T follicular helper cell (primary cell): ENCODE results near the gene ERC2.

ENCODE experiments used
- DNase-seq: peaks from one replicate; pipeline ENCODE4 v3.0.0-alpha.2; 2020; ENCODE audit warnings: low read depth

The ERC2 gene

DNA sequence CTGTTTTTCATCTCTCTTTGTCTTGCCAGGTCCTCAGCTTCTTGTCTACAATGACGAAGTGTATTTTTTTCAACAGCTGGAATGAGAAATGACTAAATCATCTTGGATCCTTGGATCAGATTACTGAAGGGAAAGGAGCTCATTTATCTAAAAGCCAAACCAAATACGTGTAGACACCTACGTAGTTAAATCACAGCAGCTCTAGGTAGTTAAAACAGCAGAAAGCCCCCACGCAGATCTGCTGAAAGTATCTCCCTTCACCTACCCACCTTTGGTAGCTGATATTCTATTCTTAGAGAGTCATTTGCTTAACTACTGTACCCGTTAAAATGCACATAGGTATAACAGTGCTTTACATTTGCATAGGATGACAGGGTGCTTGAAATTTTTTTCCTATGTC is 875.7 kb downstream of the ERC2 start:
- no peak for DNase-seq

DNA sequence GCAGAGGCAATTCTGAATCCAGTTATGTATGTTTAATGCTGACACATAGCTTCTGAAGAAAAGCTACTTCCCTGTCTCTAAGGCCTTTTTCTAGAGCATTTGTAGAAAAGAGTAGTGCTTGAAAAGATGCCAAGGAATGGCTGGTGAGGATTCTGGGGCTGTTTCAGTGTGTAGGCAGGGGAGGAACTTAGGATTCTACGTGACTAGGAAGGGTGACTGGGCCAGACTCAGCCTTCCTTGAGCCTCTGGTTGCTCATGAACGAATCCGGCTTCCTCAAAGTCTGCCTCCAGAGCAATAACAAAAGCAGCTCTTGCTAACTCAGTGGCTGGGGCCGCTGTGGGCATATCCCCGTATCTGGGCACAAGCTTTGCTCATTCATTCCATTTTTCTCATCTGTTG is 876.4 kb downstream of the ERC2 start:
- DNase-seq: no peak

DNA sequence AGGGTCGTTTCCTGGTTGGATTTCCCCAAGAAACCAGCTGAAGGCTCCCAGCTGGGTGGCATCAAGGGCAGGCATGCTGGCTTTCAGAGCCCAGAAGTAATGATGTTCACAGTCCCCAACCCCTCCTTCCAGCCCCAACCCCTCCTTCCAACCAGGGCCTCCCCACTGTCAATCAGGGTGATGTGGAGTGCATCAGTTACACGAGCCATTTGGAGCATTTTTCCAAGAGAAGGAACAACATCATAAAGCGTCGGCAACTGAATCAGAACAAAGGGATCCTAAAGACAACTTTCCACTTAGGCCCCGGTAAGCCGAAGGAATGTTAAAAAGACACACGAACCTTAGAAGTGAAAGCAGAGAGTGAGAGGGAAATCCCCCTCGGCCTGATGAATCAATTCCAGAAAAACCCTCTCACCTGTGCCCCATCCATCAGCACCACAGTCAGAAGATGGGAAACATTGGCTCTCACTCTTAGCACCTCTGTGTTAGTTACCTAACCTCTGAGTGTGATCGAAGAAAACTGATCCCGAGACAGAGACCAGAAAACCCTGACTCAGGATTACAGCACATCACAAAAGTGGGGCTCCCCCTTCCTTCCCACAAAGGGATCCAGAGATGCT is 880.0 kb downstream of the ERC2 start:
- DNase-seq: no peak

DNA sequence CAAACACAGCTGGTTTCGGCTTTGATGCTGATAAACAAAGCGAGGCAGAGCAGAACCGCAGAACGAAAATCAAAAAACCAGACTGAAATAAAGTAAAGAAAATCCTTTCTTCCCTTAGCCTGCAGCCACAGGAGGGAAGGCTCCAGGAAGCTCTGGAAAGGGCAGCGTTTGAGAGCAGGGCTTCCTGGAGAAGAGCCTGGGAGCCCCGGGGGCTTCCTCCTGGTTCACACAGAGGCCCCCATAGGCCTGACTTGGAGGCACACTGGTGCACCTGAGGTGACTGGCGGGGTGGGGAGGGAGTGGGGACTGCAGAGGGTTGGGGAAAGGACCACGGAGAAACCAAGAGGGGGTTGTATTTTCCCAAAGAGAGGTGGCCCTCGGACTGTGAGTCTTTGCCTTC is 882.4 kb downstream of the ERC2 start:
- DNase-seq: no peak

DNA sequence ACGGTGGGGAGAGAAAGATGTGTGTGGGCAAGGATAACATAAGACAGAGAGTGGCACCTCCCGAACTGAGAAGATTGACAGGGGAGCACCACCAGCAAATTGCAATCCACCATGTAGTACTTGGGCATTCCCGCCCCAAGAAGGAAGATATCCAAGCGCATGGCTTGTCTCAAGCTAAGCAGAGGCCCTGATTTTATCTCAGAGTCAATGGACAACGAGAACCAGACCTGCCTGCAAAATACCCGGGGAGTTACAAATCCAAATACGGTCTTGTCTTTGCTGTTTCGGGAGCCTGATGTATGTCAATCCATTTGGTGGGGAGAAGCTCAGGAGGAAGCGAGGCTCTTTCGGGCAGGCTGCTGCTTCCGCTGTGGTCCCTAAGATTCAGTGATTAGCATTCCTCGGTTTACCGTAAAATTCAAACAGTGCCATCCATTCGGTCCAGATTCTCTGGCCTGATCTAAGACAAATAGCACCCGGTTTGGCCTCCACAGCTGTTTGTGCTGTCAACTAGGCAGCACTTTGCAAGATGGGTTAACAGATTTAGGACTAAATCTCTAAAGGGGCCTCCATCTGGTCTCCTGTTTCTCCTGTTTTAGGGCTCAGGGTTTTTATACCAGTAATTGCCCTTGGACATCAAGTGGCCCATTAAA is 883.4 kb downstream of the ERC2 start:
- DNase-seq: no peak

DNA sequence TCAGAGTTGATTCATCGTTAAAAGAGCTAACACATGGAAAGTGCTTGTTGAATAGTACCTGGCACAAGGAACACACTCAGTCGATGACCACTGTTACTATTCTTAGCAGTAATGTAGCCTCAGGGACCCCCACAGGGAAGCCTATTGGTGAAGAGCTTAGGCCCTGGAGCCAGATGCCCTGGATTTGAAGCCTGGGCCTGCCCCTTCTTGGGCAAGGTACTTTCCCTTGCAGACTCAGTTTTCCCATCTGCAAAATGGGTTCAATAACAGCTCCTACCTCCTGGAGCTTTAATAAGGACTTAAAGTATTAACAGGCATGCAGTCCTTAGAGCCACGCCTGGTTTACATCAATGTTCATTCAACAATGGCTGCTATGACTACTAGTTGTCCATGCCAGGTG is 884.2 kb downstream of the ERC2 start:
- no peak for DNase-seq

DNA sequence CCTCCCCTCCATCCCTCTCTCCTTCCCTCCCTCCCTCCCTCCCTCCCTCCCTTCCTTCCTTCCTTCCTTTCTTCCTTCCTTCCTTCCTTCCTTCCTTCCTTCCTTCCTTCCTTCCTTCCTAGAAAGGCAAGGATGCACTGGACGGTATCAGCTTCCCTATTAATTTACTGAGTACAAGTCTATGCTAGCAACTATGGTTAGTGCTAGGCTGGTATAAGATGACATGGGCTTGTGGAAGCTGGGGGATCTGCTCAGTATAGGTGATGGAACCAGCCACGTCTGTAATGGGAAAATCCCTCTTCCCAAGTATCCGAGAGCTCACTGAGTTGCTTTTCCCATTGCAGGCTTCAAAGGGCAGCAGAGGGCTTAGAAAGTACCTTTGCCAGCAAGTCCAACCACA is 884.8 kb downstream of the ERC2 start:
- no peak for DNase-seq

DNA sequence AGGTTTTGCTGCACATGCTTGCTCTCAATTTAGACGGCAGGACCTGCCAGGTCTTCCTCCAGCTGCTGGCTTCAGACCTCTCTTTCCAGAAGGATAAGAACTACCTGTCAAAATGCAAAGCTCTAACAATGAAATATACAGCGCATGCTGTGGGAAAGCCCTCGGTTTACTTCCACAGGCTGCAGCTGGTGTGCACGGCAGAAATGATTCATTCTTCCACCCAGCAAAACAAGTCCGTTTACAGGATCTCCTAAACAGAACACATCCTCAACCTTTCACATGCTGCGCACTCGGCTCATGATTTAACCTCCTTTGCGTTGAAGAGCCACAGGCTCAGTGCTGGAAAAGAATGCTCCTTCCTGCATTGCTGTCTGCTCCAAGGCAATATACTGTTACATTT is 888.8 kb downstream of the ERC2 start:
- no peak for DNase-seq

DNA sequence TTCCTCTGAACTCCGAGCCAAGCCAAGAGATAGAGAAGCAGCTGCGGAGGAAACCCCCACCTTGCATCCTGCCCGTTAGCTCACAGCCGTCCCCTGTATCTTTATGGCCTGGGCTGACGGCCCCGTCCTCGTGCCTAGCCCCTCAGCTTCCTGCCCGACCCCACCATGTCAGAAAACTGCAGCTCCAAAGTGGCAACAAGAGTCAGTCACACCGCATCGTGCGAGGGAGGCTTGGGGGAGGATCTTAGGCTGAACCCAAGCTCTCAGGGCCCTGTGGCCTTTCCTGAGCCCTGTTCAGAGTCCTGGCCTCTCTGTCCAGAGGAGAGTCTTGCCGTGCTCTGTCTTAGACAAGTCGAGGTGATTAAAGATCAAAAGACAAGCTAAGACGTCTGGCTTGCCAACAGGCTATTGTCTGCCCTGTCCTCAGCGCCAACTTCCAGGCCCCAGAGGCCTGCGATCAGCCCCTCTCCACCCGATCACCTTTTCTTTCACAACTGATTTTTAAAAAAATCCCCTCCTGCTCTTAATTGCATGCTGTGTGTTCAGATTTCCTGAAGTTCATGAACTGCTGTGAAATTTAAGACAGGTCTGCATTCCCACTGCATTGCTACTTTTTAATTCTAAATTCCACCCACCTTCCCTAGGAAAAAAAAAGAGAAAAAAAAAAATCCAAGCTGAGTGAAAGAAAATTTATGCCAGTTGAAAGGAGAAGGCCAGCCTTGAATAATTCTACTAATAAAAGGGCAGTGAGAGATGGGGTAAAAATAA is 891.5 kb downstream of the ERC2 start:
- no peak for DNase-seq

DNA sequence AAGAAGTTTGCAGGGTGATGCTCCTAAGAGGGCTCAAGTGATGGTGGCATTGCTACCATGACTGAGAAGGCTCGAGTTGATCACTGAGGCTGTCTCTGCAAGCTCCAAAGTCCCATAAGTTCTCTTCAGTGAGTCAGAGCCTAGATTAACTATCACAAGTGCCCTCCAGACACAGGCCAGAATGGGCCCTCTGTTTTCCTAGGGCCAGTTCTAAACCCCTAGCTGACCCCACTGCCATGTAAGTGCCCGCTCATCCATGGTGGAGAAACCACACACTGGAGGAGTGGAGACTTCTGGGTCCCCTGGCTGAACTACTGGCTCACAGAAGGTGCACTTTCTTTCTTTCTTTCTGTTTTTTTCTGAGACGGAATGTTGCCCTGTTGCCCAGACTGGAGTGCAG is 893.6 kb downstream of the ERC2 start:
- DNase-seq: no peak

DNA sequence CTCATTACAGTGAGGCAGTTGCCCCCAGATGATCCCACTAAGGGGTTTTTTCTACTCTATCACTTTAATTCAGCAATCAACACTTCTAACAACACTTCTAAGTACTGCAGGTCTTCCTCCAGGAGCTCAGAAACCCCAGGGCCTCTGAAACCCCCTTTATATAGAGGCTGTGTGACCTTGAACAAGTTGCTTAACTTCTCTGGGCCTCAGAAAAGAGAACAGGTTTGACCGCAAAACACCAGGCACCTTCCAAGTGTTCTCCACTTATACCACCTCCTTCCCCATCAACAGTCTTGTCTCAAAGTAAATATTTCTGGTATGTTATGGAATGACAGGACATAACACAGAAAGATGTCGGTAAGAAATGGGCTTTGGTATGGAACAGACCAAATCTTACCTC is 895.5 kb downstream of the ERC2 start:
- DNase-seq: no peak

DNA sequence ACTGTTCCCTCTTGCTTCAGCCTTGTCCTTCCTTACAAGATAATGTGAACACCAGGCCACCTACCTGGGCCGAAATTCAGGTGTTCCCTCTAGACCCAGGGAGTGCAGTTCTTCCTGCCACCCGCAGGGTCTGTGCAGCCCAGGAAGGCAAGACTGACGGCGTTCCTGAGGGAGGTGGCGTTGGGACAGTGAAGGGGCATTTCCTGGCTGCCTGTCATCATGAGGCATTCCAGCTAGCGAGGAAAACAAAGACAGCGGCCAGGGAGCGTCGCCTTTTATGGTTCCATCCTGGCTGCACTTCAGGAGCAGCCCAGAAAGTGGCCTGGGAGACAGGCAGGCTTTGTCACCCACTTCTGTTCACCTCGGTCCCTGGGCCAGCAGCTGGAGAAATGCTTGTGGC is 896.4 kb downstream of the ERC2 start:
- no peak for DNase-seq

DNA sequence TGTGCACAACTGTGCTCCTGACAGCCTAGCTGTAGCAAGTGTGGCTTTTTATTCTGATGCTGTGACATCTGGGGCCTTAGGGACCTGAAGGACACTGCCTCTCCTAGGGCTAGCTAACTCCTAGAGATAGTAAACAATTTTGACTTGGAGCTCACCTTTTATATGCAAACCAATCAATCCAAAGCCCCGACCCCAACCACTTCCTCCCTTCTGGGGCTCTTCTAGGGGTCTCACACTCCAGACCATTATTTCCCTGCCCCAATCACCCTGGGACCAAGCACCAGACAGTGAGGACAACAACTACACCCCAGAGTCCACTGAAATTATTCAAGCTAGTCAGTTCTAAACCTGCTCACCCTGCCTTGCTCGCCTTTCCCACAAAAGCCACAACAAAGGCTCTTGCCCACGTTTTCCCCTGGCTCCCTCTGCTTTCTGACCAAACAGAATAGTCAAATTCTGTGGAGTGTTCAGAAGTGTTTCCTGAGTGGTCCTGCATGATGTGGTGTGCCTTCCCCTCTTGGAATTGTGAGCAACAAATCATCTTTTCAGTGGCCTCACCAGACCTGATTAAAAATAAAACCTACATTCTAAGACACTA is 897.0 kb downstream of the ERC2 start:
- DNase-seq: no peak

DNA sequence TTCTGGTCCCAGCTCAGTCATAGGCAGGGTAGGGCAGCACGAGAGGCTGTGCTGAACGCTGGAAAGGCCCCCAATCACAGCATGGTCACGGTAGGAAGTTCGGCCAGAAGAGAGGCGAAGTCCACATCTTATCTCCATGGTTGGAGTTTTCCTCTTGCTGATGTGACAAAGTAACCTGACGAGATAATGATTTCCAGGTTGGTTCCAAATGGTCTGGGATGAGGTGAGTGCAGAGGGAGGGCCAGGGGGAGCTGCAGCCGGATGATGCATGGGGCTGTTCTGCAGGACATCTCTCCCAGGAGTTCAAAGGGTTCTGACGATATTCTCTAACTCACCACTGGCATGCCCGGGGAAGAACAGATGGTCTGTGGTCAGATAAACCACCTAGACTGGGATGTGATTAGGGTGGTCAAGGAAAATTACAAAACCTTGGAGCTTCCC is 898.0 kb downstream of the ERC2 start:
- no peak for DNase-seq

DNA sequence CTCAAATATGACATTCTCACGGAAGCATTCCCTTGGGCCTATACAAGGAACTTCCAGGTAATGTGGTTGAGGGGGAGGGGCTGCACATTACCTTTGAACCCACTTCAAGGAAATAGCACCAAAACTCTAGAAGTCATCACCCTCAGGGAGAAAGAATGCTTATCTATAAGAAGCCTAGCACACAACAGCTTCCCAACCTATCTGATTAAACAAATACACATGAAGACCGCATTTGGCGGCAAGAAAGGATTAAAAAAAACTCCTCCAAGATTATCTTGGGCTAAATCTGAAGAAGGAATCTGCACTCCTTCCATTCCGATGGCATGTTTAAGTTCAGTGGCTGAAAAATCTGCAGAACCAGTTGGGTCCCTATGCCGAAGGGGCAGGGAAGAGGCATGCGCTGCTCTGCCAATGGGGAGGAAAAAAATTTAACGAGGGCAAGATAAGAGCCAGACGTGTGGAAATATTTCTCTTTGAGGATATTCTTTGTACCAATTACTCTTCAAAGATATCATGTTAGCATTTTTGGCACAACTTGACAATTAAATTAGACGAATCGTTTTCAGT is 899.2 kb downstream of the ERC2 start:
- DNase-seq: no peak

DNA sequence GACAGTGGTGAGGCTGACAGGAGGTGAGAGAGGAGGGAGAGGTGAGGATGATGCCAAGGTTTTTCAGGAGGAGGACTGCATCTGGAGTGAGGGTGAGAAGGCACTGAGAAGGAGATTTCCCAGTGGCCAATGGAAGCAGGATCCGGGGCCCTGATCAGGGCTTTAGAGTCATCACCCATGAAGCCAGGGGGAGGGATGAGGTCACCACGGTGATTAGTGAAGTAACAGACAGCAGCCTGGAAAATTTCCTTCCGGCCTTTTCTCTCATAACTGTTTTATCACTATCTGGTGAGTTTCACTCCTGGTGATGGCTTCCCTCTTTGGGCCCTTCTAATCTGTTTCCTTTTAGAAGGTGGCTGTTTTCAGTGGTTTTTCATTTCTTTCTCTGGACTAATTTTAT is 900.7 kb downstream of the ERC2 start:
- no peak for DNase-seq

DNA sequence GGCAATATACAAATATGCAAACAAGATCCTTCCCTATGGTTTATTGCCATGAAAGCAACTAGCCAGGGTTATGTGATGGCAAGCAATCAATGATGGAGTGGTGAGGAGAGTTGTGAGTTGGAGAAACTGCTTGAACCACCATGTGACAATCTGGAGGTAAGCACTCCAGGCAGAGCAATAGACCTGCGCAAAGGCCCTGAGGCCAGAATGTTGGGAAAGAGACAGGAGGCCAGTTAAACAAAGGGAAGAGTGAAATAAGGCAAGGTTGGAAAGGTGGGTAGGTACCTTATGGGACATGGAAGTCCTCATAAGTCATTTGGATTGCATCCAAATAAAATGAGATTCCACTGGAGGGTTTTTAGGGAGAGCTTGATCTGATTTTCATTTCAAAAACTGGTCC is 901.1 kb downstream of the ERC2 start:
- no peak for DNase-seq

DNA sequence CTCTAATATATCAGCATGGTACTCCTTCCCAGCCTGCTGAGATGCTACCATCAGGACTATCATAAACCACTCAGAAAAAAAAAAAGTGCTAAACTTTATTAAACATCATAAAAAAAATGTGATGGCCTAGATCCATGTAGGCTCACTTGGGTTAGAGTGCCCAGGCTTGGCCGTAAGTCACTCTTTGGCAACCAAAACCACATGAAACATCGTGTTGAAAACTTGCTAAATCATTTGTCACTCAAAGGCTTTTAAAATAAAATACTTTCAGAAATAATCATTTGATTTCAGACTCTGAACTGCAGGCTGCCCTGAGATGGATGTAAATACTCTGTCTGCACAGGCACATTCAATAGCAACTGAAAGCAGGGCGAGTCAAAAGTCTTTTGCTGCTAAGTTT is 902.7 kb downstream of the ERC2 start:
- no peak for DNase-seq

DNA sequence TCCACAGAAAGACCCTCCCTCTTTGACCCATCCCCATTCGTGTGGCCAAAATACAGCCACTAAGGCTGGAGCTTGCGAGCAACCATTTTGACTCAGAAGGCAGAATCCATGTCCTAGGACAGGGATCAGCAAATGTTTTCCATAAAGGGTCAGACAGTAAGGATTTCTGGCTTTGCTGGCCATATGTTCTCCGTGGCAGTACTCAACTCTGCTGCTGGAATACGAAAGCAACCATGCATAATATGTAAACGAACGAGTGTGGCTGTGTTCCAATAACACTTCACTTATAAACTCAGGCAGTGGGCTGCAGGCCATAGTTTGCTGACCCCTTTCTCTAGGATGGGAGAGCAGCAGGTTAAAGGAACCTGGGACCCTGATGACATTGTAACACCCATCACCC is 903.5 kb downstream of the ERC2 start:
- no peak for DNase-seq

DNA sequence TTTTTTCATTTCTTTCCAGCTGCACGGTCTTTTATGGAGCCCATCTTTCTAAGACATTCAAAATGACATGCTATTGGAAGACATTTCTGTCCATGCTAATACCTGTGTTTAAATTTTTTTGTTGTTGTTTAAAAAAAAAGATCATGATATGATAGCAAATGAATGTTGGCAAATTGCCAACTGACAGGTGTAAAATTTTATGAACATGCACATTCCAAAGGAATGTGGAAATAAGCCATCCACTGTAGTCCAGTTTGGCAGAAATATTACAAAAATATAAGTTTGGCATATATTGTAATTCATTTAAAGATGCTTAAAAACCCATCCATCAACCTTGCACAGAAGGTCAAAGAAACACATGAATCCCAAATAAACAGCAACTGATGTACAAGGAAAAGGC is 905.6 kb downstream of the ERC2 start:
- DNase-seq: no peak

DNA sequence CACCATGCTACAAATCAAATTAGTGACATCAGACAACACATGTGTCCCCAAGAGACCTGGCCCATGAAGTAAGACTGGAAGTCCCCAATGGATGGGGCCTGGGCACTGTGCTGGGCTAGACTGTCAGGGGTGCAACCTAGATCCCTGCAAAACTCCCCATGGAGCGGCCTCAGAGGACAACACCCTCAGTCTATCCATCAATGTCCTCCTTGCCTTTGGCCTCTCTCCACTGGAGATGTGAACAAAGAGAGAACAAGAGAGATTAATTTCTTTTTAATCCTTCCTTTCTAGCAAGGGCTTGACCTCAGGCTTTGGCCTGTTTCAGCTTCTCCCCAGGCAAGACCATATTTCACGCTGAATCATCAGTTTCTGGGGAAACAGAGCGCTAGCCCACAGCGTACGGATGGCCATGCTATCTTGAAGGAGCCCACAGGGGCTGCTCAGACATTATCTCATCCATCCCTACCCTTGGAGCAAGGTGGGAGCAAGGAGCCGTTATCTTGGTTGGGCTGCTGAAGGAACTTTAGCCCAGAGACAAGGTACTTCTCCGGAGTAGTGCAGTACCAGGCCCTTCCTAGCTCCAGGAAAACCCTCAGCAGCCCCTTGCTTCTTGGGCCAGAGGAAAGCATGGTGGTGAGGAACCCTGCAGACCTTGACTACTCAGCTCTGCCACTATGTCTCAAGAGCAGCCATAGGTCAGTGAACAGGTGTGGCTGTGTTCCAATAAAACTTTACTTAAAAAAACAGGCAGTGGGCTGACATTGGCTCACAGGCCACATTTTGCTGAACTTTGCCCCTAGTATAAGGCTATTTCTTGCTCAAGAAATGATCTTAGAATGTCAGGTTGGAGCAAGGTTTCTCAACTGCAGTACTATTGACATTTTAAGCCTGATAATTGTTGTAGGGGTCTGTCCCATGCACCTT is 908.5 kb downstream of the ERC2 start:
- no peak for DNase-seq

DNA sequence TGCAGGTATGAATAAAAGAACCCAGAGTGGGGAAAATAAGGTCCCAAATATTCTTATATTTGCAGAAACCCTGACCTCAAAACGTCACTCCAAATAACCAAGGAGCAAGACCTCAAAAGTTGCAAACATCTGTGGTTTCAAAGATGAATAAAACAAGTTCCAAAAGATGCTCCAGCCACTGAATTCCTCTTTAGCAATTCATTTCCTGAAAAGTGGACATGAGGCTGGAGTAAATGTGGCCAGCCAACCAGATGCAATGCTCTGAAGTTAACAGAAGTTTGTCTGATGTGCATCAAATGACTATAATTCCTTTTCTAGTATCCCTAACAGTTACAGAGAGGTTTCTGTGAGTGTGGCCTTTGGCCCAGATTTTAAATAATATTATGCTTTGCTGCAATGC is 910.0 kb downstream of the ERC2 start:
- no peak for DNase-seq
